HEK293 (cell line): ENCODE measurements around the gene CHRM5.

ENCODE experiments used
- CTCF ChIA-PET: fragments of 350-600 bp; formaldehyde crosslinking; extraction: SDS; loops from one replicate; lab custom pipeline; 2021; ENCODE audit warnings: antibody characterized with exemption; lab: Yijun Ruan, JAX
- POLR2A ChIA-PET: fragments of 300-600 bp; formaldehyde crosslinking; extraction: SDS; loops from one replicate; lab custom pipeline; 2020; ENCODE audit warnings: antibody characterized with exemption, inconsistent platforms; lab: Yijun Ruan, JAX
- H3K27ac ChIP-seq: fragments of 200-500 bp; sonication (Bioruptor generic); 2 replicates; pipeline ENCODE4 v1.5.1; 2014; ENCODE audit warnings: low read depth, low read length, control low read depth, inconsistent platforms; ENCODE audit errors: extremely low read depth
- H3K36me3 ChIP-seq, 2 experiments: fragments of 200-500 bp in 1 of 2; sonication (Bioruptor generic) in 1 of 2; 1 replicate in 1 of 2; 2 replicates in 1 of 2; pipeline ENCODE4 v1.5.1; 2014 to 2017; ENCODE audit warnings: inconsistent platforms in 2 of 2, low read length in 2 of 2; ENCODE audit not compliant: control insufficient read depth in 2 of 2, insufficient read depth in 1 of 2
- H3K4me1 ChIP-seq: fragments of 200-500 bp; sonication (Bioruptor generic); 2 replicates; pipeline ENCODE4 v1.5.1; 2014; ENCODE audit warnings: mild to moderate bottlenecking, low read length, inconsistent platforms; ENCODE audit not compliant: control insufficient read depth, insufficient read depth
- H3K4me3 ChIP-seq: 2 replicates; pipeline ENCODE4 v1.5.1; 2011; ENCODE audit warnings: low read depth, mild to moderate bottlenecking, control low read depth, low read length, moderate library complexity
- H3K9me3 ChIP-seq: fragments of 200-500 bp; sonication (Bioruptor generic); 2 replicates; pipeline ENCODE4 v1.5.1; 2014; ENCODE audit warnings: low read depth, low read length, inconsistent platforms; ENCODE audit not compliant: control insufficient read depth, insufficient read depth
- AEBP2 ChIP-seq: fragments of 450-650 bp; formaldehyde crosslinking; IDR thresholded peaks from 2 replicates; pipeline ENCODE4 v1.5.1; 2016; ENCODE audit warnings: missing biosample characterization, missing genetic modification characterization, borderline replicate concordance
- BCL11A ChIP-seq: fragments of 450-650 bp; formaldehyde crosslinking; IDR thresholded peaks from 2 replicates; pipeline ENCODE4 v1.5.1; 2016; ENCODE audit warnings: low read depth, missing biosample characterization, missing genetic modification characterization
- GFI1B ChIP-seq: fragments of 450-650 bp; formaldehyde crosslinking; IDR thresholded peaks from 2 replicates; pipeline ENCODE4 v1.5.1; 2016; ENCODE audit warnings: missing biosample characterization, missing genetic modification characterization
- KLF10 ChIP-seq: fragments of 450-650 bp; IDR thresholded peaks from 2 replicates; pipeline ENCODE4 v1.5.1; 2018; ENCODE audit warnings: missing biosample characterization, mild to moderate bottlenecking, missing genetic modification characterization
- KLF16 ChIP-seq: fragments of 450-650 bp; formaldehyde crosslinking; IDR thresholded peaks from 2 replicates; pipeline ENCODE4 v1.5.1; 2017; ENCODE audit warnings: missing biosample characterization, missing genetic modification characterization
- MYNN ChIP-seq: fragments of 450-650 bp; formaldehyde crosslinking; IDR thresholded peaks from 2 replicates; pipeline ENCODE4 v1.5.1; 2016; ENCODE audit warnings: missing biosample characterization, missing genetic modification characterization, borderline replicate concordance
- SP3 ChIP-seq: fragments of 450-650 bp; formaldehyde crosslinking; IDR thresholded peaks from 2 replicates; pipeline ENCODE4 v1.5.1; 2016; ENCODE audit warnings: missing biosample characterization, missing genetic modification characterization
- ZBTB6 ChIP-seq: fragments of 450-650 bp; formaldehyde crosslinking; IDR thresholded peaks from 2 replicates; pipeline ENCODE4 v1.5.1; 2017; ENCODE audit warnings: missing biosample characterization, missing genetic modification characterization
- ZBTB8A ChIP-seq: fragments of 450-650 bp; formaldehyde crosslinking; IDR thresholded peaks from 2 replicates; pipeline ENCODE4 v1.5.1; 2016; ENCODE audit warnings: missing biosample characterization, missing genetic modification characterization
- ZIC2 ChIP-seq: fragments of 450-650 bp; formaldehyde crosslinking; IDR thresholded peaks from 2 replicates; pipeline ENCODE4 v1.5.1; 2016; ENCODE audit warnings: missing biosample characterization, missing genetic modification characterization
- ZNF266 ChIP-seq: fragments of 450-650 bp; formaldehyde crosslinking; IDR thresholded peaks from 2 replicates; pipeline ENCODE4 v1.5.1; 2016; ENCODE audit warnings: missing biosample characterization, missing genetic modification characterization, low read depth
- ZNF37A ChIP-seq: fragments of 450-650 bp; IDR thresholded peaks from 2 replicates; pipeline ENCODE4 v1.5.1; 2018; ENCODE audit warnings: missing biosample characterization, missing genetic modification characterization
- ZNF544 ChIP-seq: fragments of 450-650 bp; formaldehyde crosslinking; IDR thresholded peaks from 2 replicates; pipeline ENCODE4 v1.5.0; 2017; ENCODE audit warnings: missing biosample characterization, missing genetic modification characterization
- ZNF571 ChIP-seq: fragments of 450-650 bp; formaldehyde crosslinking; IDR thresholded peaks from 2 replicates; pipeline ENCODE4 v1.5.0; 2017; ENCODE audit warnings: missing biosample characterization, missing genetic modification characterization
- ZNF660 ChIP-seq: fragments of 450-650 bp; IDR thresholded peaks from 2 replicates; pipeline ENCODE4 v1.5.1; 2018; ENCODE audit warnings: missing biosample characterization, mild to moderate bottlenecking, missing genetic modification characterization
- ZNF707 ChIP-seq: fragments of 450-650 bp; formaldehyde crosslinking; IDR thresholded peaks from 2 replicates; pipeline ENCODE4 v1.5.1; 2016; ENCODE audit warnings: missing biosample characterization, missing genetic modification characterization
- TF ChIP-seq, protein P1 (sequence below): fragments of 450-650 bp; formaldehyde crosslinking; IDR thresholded peaks from 2 replicates; pipeline ENCODE4 v1.5.1; 2016; ENCODE audit warnings: missing biosample characterization, missing genetic modification characterization
- TF ChIP-seq, protein P2 (sequence below): fragments of 450-650 bp; formaldehyde crosslinking; IDR thresholded peaks from 2 replicates; pipeline ENCODE4 v1.5.1; 2016; ENCODE audit warnings: missing biosample characterization, missing genetic modification characterization
- TF ChIP-seq, protein P3 (sequence below): fragments of 450-650 bp; formaldehyde crosslinking; IDR thresholded peaks from 2 replicates; pipeline ENCODE4 v1.5.1; 2016; ENCODE audit warnings: missing biosample characterization, missing genetic modification characterization
- TF ChIP-seq, protein P4 (sequence below): fragments of 450-650 bp; formaldehyde crosslinking; IDR thresholded peaks from 2 replicates; pipeline ENCODE4 v1.5.1; 2016; ENCODE audit warnings: missing biosample characterization, missing genetic modification characterization

Gene CHRM5

GRCh38 chr15:34102175-34102925, 134.1 kb downstream of the CHRM5 start (continued):
- TF ChIP-seq, protein P1, sequence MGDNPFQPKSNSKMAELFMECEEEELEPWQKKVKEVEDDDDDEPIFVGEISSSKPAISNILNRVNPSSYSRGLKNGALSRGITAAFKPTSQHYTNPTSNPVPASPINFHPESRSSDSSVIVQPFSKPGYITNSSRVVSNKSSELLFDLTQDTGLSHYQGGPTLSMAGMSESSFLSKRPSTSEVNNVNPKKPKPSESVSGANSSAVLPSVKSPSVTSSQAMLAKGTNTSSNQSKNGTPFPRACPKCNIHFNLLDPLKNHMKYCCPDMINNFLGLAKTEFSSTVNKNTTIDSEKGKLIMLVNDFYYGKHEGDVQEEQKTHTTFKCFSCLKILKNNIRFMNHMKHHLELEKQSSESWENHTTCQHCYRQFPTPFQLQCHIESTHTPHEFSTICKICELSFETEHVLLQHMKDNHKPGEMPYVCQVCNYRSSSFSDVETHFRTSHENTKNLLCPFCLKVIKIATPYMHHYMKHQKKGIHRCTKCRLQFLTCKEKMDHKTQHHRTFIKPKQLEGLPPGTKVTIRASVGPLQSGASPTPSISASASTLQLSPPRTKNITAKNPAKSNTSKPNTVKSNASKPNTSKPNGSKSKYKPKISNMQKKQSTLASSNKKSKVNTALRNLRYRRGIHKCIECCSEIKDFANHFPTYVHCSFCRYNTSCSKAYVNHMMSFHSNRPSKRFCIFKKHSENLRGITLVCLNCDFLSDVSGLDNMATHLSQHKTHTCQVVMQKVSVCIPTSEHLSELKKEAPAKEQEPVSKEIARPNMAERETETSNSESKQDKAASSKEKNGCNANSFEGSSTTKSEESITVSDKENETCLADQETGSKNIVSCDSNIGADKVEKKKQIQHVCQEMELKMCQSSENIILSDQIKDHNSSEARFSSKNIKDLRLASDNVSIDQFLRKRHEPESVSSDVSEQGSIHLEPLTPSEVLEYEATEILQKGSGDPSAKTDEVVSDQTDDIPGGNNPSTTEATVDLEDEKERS, result no peak
- TF ChIP-seq, protein P2, sequence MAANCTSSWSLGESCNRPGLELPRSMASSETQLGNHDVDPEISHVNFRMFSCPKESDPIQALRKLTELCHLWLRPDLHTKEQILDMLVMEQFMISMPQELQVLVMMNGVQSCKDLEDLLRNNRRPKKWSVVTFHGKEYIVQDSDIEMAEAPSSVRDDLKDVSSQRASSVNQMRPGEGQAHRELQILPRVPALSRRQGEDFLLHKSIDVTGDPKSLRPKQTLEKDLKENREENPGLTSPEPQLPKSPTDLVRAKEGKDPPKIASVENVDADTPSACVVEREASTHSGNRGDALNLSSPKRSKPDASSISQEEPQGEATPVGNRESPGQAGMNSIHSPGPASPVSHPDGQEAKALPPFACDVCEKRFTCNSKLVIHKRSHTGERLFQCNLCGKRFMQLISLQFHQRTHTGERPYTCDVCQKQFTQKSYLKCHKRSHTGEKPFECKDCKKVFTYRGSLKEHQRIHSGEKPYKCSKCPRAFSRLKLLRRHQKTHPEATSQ (tag by site-specific recombination), result no peak
- TF ChIP-seq, all 188 proteins: peak for 0

DNA sequence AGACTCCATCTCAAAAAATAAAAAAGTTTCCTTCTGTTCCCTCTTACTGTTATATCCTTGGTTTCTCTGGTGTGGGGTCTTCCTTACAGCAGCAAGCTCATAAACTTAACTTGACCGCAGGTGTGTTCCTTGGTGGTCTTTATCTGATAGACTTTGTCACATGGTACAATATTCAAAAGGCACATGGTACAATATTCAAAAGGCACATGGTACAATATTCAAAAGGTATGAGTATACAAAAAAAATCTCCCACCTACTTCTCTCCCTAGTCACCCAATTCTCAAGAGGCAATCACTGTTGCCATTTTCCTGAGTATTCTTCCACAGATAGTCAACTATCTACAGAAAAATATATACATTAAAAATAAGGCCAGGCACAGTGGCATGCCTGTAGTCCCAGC, 138.1 kb downstream of the CHRM5 start:
- Histone ChIP-seq H3K36me3 (peaks cover 0 to 4% of the 10 kb centered on the region in 2 experiments; a peak in 2 of 3 replicates), H3K27ac (no peak overlapping the region)
- TF ChIP-seq KLF10 (no peak), ZNF544 (tag by site-specific recombination) (no peak), ZIC2 (tag by site-specific recombination) (no peak), ZNF707 (tag by site-specific recombination) (no peak), MYNN (tag by site-specific recombination) (no peak), GFI1B (tag by site-specific recombination) (no peak), SP3 (tag by site-specific recombination) (no peak), AEBP2 (tag by site-specific recombination) (no peak), ZBTB8A (tag by site-specific recombination) (no peak), ZNF266 (tag by site-specific recombination) (no peak), BCL11A (tag by site-specific recombination) (no peak), ZBTB6 (tag by site-specific recombination) (no peak), ZNF571 (tag by site-specific recombination) (no peak), ZNF660 (no peak), KLF16 (no peak), ZNF37A (tag by site-specific recombination) (no peak)
- TF ChIP-seq, protein P3, sequence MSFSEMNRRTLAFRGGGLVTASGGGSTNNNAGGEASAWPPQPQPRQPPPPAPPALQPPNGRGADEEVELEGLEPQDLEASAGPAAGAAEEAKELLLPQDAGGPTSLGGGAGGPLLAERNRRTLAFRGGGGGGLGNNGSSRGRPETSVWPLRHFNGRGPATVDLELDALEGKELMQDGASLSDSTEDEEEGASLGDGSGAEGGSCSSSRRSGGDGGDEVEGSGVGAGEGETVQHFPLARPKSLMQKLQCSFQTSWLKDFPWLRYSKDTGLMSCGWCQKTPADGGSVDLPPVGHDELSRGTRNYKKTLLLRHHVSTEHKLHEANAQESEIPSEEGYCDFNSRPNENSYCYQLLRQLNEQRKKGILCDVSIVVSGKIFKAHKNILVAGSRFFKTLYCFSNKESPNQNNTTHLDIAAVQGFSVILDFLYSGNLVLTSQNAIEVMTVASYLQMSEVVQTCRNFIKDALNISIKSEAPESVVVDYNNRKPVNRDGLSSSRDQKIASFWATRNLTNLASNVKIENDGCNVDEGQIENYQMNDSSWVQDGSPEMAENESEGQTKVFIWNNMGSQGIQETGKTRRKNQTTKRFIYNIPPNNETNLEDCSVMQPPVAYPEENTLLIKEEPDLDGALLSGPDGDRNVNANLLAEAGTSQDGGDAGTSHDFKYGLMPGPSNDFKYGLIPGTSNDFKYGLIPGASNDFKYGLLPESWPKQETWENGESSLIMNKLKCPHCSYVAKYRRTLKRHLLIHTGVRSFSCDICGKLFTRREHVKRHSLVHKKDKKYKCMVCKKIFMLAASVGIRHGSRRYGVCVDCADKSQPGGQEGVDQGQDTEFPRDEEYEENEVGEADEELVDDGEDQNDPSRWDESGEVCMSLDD (tag by site-specific recombination), result no peak
- TF ChIP-seq, protein P4, sequence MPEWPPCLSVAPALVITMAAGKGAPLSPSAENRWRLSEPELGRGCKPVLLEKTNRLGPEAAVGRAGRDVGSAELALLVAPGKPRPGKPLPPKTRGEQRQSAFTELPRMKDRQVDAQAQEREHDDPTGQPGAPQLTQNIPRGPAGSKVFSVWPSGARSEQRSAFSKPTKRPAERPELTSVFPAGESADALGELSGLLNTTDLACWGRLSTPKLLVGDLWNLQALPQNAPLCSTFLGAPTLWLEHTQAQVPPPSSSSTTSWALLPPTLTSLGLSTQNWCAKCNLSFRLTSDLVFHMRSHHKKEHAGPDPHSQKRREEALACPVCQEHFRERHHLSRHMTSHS (tag by site-specific recombination), result no peak
- TF ChIP-seq, all 188 proteins: peak for 0
- Histone ChIP-seq H3K9me3 (no peaks in the 10 kb centered on the region), H3K4me1 (no peaks in the 10 kb centered on the region; the same call in 1 of the 2 replicates), H3K4me3 (no peak overlapping the region)
- ChIA-PET POLR2A (interaction anchor here (0.6 kb wide), 1 partner anchor 104 kb away, joined by 3 read pairs; the partner anchor contains the start of gene KATNBL1), CTCF (no interaction called here)
